ENCODE data around the gene RIPOR1.

GRCh38 chr16:67518676-67519075, 10.0 kb upstream of the RIPOR1 start:
- TF ChIP-seq EZH2 (IDR thresholded peaks at IDR 0.05; ENCODE audit: low read length, unreplicated experiment) (no peak), CTCF (conservative IDR thresholded peaks at IDR 0.05; ENCODE audit: low read depth, low read length) (no peak), EZH2phosphoT487 (IDR thresholded peaks at IDR 0.05; ENCODE audit: borderline replicate concordance, low read length) (no peak)

Measured in PC-3 (cell line).